ENCODE data around the gene FLNC. TPM values are rescaled to one million over a fixed set of nuclear protein-coding genes. Genes with fewer than 3 reads are reported as not detected.

Gene FLNC
- total and polyA plus RNA-seq, 2 of the 13 experiments (the other 11 are each of a cell fraction or from before 2014, with no cell fraction given), result 0.02 TPM; not detected in 1

- BruUV-seq (replicated peaks), result no TSS peak
- TF ChIP-seq KDM5B (CRISPR knock-in tag; IDR thresholded peaks at IDR 0.05; ENCODE audit: borderline replicate concordance) (no peak), NCOR1 (IDR thresholded peaks at IDR 0.05; ENCODE audit: borderline replicate concordance, low read length) (no peak), HIVEP1 (CRISPR knock-in tag; IDR thresholded peaks at IDR 0.05) (no peak), ETV6 (CRISPR knock-in tag; conservative IDR thresholded peaks at IDR 0.05) (no peak), ZNF329 (CRISPR knock-in tag; IDR thresholded peaks at IDR 0.05; ENCODE audit: low read depth) (no peak), STAG1 (CRISPR knock-in tag; IDR thresholded peaks at IDR 0.05) (no peak), ZNF232 (CRISPR knock-in tag; IDR thresholded peaks at IDR 0.05; ENCODE audit: borderline replicate concordance) (no peak), ZNF776 (CRISPR knock-in tag; IDR thresholded peaks at IDR 0.05) (no peak), FOXA3 (CRISPR knock-in tag; IDR thresholded peaks at IDR 0.05) (no peak), ZNF530 (CRISPR knock-in tag; IDR thresholded peaks at IDR 0.05; ENCODE audit: low read depth) (no peak)
- TF ChIP-seq, protein P1, sequence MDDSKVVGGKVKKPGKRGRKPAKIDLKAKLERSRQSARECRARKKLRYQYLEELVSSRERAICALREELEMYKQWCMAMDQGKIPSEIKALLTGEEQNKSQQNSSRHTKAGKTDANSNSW (CRISPR knock-in tag; IDR thresholded peaks at IDR 0.05; ENCODE audit: borderline replicate concordance), result no peak
- TF ChIP-seq, protein P2, sequence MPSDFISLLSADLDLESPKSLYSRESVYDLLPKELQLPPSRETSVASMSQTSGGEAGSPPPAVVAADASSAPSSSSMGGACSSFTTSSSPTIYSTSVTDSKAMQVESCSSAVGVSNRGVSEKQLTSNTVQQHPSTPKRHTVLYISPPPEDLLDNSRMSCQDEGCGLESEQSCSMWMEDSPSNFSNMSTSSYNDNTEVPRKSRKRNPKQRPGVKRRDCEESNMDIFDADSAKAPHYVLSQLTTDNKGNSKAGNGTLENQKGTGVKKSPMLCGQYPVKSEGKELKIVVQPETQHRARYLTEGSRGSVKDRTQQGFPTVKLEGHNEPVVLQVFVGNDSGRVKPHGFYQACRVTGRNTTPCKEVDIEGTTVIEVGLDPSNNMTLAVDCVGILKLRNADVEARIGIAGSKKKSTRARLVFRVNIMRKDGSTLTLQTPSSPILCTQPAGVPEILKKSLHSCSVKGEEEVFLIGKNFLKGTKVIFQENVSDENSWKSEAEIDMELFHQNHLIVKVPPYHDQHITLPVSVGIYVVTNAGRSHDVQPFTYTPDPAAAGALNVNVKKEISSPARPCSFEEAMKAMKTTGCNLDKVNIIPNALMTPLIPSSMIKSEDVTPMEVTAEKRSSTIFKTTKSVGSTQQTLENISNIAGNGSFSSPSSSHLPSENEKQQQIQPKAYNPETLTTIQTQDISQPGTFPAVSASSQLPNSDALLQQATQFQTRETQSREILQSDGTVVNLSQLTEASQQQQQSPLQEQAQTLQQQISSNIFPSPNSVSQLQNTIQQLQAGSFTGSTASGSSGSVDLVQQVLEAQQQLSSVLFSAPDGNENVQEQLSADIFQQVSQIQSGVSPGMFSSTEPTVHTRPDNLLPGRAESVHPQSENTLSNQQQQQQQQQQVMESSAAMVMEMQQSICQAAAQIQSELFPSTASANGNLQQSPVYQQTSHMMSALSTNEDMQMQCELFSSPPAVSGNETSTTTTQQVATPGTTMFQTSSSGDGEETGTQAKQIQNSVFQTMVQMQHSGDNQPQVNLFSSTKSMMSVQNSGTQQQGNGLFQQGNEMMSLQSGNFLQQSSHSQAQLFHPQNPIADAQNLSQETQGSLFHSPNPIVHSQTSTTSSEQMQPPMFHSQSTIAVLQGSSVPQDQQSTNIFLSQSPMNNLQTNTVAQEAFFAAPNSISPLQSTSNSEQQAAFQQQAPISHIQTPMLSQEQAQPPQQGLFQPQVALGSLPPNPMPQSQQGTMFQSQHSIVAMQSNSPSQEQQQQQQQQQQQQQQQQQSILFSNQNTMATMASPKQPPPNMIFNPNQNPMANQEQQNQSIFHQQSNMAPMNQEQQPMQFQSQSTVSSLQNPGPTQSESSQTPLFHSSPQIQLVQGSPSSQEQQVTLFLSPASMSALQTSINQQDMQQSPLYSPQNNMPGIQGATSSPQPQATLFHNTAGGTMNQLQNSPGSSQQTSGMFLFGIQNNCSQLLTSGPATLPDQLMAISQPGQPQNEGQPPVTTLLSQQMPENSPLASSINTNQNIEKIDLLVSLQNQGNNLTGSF (CRISPR knock-in tag; IDR thresholded peaks at IDR 0.05), result no peak
- TF ChIP-seq, protein P3, sequence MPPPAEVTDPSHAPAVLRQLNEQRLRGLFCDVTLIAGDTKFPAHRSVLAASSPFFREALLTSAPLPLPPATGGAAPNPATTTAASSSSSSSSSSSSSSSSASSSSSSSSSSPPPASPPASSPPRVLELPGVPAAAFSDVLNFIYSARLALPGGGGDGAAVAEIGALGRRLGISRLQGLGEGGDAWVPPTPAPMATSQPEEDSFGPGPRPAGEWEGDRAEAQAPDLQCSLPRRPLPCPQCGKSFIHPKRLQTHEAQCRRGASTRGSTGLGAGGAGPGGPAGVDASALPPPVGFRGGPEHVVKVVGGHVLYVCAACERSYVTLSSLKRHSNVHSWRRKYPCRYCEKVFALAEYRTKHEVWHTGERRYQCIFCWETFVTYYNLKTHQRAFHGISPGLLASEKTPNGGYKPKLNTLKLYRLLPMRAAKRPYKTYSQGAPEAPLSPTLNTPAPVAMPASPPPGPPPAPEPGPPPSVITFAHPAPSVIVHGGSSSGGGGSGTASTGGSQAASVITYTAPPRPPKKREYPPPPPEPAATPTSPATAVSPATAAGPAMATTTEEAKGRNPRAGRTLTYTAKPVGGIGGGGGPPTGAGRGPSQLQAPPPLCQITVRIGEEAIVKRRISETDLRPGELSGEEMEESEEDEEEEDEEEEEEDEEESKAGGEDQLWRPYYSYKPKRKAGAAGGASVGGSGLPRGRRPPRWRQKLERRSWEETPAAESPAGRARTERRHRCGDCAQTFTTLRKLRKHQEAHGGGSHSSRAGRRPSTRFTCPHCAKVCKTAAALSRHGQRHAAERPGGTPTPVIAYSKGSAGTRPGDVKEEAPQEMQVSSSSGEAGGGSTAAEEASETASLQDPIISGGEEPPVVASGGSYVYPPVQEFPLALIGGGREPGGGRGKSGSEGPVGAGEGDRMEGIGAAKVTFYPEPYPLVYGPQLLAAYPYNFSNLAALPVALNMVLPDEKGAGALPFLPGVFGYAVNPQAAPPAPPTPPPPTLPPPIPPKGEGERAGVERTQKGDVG (CRISPR knock-in tag; IDR thresholded peaks at IDR 0.05; ENCODE audit: borderline replicate concordance), result no peak
- H3K79me2 ChIP-seq (ENCODE audit: insufficient read depth, low read length), result no peaks in the 10 kb centered on the region
- no peak overlapping the region for H3K9ac ChIP-seq (ENCODE audit: insufficient read depth, low read depth, low read length)
- FAIRE-seq (no peak), DNase-seq (ENCODE audit: low spot score) (no peak), ATAC-seq (no peak)
- ChIA-PET POLR2A (no interaction called here), CTCF (ENCODE audit: low intra/inter-chr PET ratio, low total read pairs) (no interaction called here)
- H3K9me3 ChIP-seq (ENCODE audit: low read length), result no peaks in the 10 kb centered on the region
- peaks cover 3 to 23% of the 10 kb centered on the region in 2 experiments; a peak in 4 of 5 replicates for H3K27me3 ChIP-seq (ENCODE audit: control insufficient read depth in 1 of 2, insufficient read depth in 2 of 2, low read length in 2 of 2)
- intact Hi-C loops (cut with micrococcal nuclease; ENCODE audit: unreplicated experiment) (no loop called here), in situ Hi-C loops (cut with HindIII; ENCODE audit: extremely low pct_ligation_motif_present, low pct_unique_long_range_greater_than_20kb) (no loop called here)
- no peaks in the 10 kb centered on the region for H3K36me3 ChIP-seq (replicated peaks in 1 of 2; ENCODE audit: control insufficient read depth in 1 of 2, insufficient read depth in 2 of 2, low read length in 2 of 2)
- WGBS (ENCODE audit: low lambda C conversion rate), result no CpG with 5 or more reads among the region's 2 CpGs
- H2AFZ ChIP-seq (ENCODE audit: low read length), result no peak overlapping the region
- no peak overlapping the region for H3K27ac ChIP-seq (ENCODE audit: extremely low read length, insufficient read depth, low read length)
- peaks cover 28% of the 10 kb centered on the region for H3K4me1 ChIP-seq (ENCODE audit: insufficient read depth, low read length)
- H4K20me1 ChIP-seq (ENCODE audit: insufficient read depth, low read length), result no peaks in the 10 kb centered on the region
- no peak overlapping the region for H3K4me2 ChIP-seq (ENCODE audit: low read depth, low read length)
- H3K4me3 ChIP-seq (replicated peaks in 1 of 3; ENCODE audit: insufficient read depth in 1 of 3, low read depth in 2 of 3, low read length in 3 of 3), result no peak overlapping the region
Observed at GRCh38 chr7:128832880-128833147, 2.6 kb downstream of the FLNC start.
